HG02759 (cell line): ENCODE results near the gene LRRC45.

Source experiments
- ATAC-seq: cut with Tn5 transposase; IDR thresholded peaks from one replicate; pipeline ENCODE4 v1.9.1; 2021; ENCODE audit warnings: mild to moderate bottlenecking, moderate library complexity; ENCODE audit not compliant: unreplicated experiment

Gene LRRC45

DNA sequence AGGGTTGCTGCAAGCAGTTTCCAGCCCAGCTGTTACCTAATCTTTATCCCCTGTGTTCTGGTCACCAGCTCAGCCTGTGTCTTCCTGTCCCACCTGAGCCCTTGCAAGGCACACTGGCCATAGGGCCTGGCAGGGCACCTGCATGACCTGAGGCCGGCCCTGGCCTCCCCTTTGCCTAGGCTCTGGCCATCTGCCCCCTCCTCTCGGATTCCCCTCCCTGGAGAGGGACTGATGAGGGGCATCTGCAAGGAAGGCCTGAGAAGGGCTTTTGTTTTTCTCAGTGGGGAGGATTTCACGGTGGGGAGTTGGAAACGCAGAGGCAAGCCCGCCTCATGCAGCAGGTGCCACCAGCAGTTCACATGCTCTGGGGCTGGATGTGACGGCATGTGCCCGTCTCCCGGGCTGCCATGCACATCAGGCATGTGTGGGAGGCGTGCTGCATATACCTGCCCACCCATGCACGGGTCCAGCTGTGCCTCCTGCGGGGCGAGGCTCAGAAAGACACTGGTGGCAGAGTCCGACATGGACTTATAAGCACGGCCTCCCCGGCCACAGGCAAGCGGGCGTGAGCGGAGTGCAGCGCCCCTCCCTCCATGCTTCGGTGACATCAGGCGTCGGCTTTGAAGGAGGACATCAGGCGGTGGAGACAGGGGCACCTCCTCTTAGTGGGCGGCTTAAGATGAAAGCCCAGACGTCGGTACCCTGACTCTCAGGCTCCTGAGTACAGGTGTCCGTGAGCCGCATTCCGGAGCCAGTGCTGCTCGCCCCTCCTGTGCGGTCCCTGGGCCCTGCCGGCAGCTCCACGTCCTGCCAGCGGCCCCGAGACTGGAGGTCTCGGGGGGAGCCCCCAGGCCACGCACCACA lies 29.1 kb upstream of the LRRC45 start:
- ATAC-seq = no peak

DNA sequence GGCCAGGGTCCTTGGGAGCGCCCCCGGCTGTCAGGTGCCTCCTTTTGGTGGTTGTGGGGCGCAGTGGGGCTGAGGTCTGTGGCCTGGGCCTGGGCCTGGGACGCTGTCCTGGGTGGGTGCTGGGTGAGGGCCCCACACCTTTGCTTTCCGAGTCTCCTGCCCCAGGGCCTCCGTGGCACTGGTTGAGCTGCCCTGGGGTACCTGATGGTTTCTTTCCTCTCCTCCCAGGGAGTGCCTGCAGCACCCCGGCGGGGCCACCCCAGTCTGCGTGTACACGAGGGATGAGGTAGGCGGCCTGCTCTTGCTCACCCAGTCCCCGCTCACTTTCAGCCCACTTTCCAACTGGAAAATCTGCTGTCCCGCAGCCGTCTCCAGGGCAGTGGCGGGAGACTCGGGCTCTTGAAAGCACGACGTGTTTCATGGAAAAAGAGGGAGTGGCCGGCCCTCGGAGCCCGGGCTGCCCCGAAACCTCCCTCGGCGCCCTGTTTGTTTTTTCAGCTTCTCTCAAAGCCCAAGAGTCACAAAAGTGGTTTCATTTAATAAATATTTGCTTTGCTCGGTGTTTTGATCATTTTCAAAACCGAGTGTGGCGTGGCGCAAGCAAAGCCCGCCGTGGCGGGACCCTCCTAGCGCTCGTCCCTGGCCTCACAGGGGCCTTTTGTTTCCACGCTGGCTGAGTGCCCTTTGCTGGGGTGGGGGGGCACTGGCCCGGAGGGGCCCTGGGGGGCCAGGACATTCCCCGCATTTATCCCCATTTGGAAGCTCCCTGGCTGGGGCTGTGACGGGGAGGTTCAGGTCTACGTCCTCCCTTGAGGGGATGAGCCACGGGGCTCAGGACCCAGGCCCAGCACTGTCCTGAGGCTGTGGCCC lies 28.3 kb upstream of the LRRC45 start:
- no peak for ATAC-seq

DNA sequence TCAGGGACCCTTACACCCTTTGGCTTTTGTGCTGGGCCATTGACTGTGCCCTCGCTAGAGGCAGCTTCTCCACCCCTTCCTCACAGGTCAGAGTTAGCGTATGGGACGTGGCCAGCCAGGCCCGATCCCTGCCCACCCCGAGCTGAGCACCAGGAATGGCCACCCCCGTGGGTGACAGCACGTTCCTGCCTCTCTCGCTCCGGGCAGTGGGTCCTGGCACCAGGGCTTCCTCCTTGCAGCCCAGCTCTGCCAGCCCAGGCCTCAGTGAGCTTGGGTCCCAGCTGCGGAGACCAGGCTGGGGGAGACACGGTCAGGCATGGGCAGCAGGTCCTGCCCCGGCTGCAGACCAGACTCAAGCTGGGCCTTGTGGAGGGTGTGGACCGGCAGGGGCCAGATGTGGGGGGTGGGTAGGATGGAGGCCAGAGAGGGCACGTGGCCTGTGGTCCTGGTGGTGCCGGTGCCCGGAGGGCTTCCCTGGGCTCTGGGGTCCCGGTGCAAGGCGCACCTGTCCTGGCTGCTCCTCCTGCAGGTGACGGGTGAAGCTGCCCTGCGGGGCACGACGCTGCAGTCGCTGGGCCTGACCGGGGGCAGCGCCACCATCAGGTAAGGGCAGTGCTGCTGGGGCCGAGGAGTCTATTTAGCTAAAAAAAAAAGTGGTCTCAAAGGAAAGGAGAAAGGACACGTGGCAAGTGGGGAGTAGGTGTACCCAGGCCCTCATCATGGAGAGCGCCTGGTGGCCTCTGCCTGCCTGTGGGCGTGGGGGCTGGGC lies 27.5 kb upstream of the LRRC45 start:
- no peak for ATAC-seq

DNA sequence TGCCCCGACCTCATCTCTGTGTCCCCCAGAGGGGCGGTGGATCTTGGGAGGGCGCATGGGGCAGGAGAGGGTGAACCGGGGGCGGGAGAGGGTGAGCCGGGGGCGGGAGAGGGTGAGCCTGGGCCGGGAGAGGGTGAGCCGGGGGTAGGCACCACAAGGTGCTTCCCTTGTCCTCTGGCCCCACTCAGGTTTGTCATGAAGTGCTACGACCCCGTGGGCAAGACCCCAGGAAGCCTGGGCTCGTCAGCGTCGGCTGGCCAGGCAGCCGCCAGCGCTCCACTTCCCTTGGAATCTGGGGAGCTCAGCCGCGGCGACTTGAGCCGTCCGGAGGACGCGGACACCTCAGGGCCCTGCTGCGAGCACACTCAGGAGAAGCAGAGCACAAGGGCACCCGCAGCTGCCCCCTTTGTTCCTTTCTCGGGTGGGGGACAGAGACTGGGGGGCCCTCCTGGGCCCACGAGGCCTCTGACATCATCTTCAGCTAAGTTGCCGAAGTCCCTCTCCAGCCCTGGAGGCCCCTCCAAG lies 26.8 kb upstream of the LRRC45 start:
- no peak for ATAC-seq

DNA sequence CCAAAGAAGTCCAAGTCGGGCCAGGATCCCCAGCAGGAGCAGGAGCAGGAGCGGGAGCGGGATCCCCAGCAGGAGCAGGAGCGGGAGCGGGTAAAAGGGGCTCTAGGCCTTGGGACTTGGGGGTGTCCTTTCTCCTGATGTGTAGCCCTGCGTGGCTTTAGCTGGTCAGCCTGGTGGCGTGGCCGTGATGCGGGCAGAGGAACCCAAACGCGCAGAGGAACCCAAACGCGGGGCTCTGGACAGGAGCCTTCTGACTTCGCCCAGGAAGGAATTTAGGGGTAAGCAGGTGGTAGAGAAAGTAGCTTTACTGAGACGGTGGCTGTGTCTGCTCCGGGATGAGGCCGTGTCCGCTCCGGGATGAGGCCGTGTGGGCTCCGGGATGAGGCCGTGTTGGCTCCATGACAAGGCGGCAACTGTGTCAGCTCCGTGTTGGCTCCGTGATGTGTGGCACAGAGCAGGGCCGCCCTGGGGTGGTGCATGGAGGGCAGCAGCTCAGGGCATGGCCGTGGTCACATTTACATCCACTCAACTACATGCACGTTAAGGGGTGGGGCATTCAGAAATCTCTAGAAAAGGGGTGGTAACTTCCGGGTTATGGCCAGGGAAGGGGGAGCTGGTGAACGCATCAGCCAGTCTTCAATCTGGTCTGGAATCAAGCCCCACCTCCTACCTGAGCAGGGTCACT lies 26.2 kb upstream of the LRRC45 start:
- no peak for ATAC-seq

DNA sequence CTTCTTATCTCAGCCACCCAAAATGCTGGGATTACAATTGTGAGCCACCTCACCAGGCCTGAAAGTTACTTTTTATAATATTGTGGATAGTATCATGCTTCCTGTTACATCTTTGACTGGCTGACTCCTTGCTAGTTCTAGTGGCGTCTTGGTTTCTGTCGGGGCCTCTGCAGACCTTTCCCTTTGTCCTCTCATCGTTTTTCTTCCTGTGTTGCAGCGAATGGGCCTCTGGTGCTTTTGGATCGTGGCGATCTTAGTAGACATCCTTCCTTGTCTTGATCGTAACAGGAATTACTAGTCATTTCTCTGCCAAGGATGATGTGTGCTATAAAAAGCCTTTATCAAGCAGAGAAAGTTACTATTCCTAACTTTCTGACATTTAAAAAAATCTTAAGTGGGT lies 24.9 kb upstream of the LRRC45 start:
- no peak for ATAC-seq

DNA sequence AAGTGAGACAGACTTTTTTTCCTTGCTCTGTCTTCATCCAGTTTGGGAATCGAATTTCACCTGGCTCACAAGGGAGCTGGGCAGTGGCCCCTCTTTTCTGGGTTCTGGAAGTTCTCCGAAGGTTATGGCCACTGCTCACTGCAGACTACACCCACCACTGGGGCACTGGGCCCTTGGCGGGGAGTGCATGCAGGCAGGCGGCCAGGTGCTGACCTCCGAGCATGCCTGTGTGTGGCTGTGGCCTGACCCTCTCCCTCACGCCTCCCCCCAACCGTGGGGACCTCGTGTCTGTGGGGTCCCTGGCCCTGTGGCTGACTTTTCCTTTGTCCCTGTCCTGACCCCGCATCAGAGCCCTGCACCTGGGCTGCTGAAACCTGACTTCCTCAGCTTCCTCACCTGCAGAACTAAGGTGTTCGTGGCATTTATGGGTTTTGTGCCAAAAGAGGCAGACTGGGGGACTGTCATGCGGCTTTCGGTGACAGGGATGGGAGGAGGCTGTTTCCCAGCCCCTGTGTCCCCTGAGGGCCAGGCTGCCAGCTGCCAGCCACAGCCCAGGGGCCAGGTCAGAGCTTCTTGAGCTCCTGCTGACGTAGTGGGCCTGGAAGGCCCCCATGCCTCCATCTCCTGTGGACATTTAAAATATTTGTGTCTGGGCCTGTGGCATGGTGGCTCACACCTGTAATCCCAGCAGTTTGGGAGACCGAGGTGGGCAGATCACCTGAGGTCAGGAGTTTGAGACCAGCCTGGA lies 24.2 kb upstream of the LRRC45 start:
- ATAC-seq = no peak

DNA sequence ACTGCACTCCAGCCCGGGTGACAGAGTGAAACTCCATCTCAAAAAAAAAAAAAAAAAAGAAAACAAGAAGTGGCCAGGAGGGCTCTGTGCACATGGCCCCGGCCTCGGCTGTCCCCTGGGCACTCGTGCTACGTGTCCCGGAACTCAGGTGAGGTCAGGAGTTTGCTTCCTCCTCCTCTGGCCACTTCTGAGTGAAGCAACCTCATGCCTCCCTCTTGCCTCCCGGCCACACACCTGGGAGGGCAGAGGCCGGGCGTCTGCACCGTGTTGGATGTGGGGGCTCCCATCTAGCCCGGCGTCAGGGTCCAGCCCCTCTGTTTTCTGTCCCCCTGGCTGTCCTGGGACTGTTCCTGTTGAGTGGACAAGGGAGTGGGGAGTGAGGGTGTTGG lies 23.5 kb upstream of the LRRC45 start:
- ATAC-seq = no peak

DNA sequence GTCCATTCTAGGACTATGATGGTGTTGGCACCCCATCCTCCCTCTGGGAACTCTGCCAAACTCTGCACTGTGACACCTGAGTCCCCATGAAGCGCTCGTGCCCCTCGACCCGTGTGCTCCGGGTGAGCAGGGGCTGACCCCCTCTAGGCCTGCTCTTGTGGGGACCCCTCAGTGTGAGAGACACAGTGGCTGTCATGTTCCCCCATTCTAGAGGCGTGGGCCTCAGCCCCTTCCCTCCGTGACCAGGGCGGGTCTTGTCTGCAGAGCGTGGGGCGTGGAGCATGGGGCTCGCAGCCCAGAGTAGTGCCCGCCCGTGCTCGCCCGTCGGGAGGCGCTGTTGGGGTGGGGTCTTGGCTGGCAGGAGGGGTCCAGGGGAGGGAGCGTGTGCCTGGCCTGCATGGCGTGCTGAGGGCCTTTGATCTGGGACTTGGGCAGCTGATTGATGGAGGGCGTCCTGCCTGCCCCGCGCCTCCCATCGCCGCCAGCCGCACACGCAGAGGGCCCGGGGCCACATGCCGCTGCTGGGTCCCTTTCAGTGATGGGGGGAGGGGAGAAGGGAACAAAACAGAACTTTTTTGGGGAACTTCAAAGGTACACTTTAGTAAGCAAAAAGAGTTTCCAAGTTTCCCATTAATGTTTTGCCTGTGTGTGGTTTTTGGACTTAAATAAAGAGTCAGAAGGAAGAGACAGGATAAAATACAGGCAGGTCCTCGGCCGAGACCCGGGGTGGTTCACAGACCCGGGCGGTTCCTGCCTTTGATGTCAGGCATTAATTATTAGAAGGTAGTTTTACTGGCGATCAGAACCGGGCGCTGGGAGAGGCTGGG lies 22.9 kb upstream of the LRRC45 start:
- no peak for ATAC-seq

DNA sequence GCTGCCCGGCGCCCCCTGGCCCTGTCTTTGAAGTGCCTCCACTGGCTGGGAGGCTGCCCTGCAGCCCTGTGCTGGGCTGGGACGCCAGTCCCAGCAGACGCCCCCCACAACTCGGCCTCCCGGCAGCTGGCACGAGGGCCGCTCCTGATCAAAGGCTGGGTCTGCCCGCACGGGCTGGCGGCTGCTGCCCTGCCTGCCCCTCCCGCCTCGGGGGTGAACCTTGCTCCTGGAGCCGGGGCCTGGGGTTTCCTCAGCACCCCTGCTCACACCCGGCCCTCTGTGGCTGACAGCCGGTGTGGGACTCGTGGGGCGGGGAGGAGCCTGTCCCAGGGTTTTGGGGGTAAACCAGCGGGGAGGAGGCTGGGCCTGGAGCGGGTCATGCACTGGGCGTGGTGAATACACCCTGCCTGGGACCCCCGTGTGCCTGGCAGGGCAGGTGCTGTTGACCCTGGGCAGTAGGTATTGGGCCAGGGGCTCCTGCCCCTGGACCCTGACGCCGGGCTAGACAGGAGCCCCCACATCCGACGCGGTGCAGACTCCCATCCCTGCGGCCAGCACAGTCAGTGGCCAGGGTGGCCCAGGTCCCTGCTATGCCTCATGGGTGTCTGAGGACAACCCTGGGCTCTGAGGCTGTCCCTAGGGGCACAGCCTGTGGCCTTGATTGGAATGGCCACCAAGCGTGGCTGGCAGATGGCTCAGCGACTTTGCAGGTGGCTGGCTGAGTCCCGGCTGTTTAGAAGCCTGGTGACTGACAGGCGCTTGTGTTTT lies 22.1 kb upstream of the LRRC45 start:
- ATAC-seq = no peak

DNA sequence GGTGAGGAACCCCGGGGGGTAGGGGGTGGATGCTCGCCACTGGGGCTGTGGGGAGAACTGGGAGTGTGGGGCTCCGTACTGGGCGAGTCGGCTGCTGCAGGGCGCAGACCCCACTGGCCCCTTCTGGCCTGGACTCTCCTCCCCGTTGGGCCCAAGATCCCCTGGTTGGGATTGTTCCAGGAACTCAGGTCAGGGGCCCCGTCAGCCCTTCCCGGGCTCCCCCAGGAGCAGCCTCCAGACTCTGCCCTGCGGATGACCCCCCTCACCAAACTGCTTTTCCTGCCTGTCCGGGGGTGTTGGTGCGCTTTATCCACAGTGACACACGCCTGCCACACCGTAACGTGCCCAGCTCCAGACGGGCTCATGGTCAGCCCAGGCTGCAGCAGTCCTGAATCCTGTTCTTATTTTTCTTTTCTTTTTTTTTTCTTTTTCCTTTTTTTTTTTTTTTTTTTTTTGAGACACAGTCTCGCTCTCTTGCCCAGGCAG lies 21.5 kb upstream of the LRRC45 start:
- no peak for ATAC-seq

DNA sequence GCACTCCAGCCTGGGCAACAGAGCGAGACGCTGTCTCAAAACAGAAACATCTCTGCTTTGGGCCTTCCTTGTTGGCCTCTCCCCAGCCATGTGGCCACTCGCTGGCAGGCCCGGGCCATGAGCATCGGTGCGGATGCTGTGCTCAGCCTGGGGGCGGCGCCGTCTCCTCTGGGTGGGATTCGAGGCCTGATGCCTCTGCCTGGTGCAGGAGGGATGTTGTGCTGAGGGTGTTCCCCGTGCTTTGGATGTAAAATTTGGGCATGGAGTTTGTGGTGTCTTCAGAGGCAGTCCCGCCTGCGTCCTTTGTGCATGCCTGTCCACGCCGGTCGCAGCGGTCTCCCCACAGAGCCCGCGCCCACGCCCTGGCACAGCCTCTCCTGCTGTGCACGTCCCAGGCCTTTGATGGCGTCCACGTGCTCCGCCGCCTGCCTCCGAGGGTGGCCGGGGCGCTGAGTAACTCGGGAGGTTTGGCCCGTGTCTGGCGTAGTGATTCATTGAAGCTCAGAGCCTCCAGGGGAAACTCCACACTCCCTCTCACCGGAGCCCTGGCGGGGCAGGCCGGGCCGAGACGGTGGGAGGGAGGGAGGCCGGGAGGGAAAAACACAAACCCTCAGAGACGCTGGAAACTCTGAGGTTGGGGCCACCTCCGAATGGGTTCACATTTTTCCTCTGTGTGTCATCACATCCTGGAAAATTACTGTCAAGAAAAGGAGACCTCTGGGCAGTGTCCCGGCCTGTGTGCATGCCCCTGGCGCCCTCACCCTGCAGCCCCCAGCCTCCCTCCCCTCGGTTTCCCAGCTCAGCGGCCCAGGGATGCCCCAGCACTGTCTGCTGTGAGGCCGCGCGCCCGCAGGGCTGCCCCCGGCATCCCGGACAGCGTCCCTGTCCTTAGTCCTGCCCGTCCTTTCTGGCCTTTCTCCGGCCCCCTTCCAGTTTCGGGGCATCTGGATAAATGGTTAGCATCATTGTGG lies 19.4 kb upstream of the LRRC45 start:
- no peak for ATAC-seq

DNA sequence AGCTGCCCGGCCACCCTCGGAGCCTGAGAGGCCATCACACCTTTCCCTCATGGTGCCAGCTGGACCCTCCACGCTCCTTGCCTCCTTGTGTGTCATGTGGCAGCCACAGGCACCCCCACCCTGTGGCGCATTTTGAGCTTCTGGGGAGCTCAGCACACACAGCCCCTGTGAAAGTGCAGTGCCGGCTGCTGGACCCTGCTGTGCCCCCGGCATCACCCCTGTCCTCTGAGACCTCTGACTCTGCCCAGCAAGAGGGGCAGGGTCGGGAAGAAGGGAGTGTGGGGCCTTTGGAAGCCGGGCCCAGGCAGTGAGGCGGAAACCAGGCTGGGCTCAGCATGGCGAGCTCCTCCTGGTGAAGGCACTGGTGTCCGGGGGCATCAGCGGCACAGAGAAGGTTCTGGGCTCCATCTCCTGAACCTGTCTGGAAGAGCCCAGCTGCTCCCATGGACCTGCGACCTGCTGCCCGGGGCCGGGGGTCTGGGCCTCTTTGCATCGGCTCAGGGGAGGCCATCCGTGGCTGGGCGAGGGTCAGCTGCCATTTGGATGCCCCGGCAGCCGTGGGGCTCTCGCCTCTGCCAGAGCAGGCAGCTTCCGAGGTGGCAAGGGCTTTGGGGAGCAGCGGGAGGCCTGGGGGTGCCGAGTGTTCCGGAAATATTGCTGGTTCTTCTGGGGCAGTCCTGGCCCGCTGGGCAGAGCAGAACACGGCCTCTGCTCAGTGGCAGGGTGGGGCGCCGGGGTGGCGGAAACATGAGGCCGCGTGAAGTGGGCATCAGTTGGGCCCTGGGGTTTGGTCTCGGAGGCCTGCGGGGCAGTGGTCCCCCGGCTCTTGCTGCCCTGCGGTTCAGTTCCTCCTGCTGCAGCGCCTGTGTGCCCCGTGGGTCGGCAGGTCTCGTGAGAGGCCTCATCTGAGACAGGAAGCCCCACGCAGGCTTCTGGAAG lies 18.3 kb upstream of the LRRC45 start:
- no peak for ATAC-seq

DNA sequence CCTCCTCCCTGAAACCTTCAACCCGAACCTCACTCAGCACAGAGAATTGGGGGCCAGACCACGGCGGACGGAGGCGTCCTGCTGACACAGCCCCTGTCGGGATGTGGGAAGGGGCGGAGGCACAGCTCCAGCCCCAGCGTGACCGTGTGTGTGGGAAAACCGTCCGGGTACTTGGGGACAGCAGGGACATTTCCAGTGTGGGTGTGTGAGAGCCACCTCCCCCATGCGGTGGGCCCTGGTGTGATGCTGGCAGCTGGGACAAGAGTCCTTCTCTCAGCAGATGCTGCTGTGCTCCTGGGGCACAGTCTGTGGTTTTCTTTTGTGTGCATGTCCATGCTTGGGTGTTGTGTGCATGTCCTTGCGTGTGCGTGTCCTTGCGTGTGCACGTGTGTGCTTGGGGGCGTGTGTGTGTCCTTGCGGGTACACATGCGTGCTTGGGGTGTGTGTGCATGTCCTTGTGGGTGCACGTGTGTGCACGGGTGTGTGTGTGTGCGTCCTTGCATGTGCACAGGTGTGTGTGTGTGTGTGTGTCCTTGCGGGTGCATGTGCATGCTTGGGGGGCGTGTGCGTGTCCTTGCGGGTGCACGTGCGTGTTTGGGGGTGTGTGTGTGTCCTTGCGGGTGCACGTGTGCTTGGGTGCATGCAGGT lies 17.3 kb upstream of the LRRC45 start:
- ATAC-seq = no peak

DNA sequence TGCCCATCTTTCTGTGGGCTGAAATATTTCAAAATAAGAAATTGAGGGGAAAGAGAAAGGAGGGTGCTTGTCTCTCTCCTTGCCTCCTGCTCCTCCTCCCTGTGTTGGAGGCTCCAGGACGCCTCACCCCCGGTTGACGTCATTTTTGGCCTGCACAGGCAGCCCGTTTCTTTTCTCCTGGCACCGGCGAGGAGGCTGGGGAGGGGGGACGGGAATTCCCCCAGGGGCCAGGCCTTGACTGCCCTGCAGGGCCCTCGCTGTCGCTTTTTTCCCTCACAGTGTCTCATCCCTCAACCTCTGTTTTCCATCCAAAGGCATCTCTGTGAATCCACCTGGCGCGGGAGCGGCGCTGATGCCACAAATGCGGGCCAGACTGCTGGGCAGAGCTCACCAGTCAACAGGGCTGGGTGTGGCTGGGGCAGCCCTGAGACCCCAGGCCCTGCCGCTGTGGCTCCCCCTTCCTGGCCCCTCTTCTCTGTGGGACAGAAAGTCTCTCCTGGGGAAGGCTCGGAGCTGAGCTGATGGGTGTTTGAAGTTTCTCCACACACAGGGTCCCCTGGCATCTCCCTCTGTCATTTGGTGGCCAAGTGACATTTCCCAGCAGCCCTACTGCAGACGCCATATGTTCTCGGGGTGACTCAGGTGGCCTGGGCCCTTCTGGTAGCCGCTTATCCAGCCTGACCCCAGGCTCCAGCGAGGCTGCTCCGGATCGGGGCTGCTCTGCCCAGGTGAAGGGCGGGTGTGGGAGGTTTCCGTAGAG lies 16.5 kb upstream of the LRRC45 start:
- ATAC-seq = no peak
